SK-N-MC (cell line): ENCODE measurements around the gene YTHDF1.

ENCODE experiments used
- EZH2 ChIP-seq: fragments of 200-600 bp; sonication (generic); IDR thresholded peaks from one replicate; pipeline ENCODE4 v1.6.1; 2017; ENCODE audit warnings: antibody characterized with exemption
- FOXP2 ChIP-seq: optimal IDR thresholded peaks from 2 replicates; pipeline ENCODE3; 2011; ENCODE audit warnings: mild to moderate bottlenecking, moderate library complexity; ENCODE audit not compliant: insufficient read depth; ENCODE audit errors: extremely low read length, control extremely low read depth

GRCh38 chr20:63222541-63222940, 6.6 kb upstream of the YTHDF1 start:
- TF ChIP-seq FOXP2: no peak
- no peak for TF ChIP-seq EZH2
